Stimulated activated CD8-positive, alpha-beta memory T cell treated with anti-CD3 and anti-CD28 coated beads, Interleukin-12 subunit alpha, Interleukin-12 subunit beta, amount 100 ng/mL, for 1 hour (primary cell): Measurements from ENCODE around the gene MYOG.

Experiments used
- DNase-seq: peaks from one replicate; pipeline ENCODE4 v3.0.0-alpha.2; 2020; ENCODE audit warnings: low read depth

The MYOG gene

DNA sequence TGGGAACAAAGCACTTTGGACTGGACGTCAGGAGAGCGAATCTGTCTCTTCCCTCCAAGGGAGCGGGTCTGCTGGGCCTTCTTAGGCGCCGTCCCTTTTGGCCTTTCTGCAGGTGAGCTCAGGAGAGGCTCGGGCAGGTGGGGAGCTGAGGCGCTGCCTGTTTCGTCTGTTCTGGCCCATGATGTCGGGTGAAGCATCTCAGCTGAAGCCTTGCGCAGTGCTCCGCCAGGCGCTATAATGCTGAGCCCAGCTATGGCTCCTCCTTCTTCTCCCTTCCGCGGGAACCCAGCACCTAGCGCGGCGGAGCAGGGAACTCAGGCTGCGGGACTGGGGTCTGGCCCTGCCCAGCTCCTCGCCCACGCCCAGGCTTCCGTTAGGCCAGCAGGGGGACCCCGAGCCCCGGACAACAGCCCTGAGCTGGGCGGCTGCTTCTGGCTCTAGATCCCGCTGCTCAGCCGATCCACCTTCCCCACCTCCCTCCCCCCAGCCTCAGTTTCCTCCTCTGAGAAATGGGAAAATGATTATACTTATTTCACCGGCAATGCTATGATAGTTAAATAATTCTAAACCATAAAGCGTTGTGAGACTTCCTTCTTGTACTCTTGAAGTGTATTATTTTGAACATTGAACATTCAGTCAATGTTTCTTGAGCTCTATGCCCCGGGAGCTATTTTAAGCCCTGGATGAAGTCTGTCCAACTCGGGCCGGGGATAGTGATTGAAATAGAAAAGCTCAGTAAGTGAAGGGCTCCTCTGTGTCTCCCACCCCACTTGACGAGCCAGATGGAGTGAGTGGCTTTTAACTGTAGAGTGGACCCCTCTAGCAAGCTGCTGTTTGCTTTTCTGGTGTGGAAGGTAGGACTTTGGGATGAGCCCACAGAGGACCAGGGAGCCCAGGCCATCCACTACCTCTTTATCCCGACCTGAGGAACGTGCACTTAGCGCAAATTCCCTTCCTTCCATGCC lies 32.1 kb upstream of the MYOG start:
- peak; percentile 2 for DNase-seq

DNA sequence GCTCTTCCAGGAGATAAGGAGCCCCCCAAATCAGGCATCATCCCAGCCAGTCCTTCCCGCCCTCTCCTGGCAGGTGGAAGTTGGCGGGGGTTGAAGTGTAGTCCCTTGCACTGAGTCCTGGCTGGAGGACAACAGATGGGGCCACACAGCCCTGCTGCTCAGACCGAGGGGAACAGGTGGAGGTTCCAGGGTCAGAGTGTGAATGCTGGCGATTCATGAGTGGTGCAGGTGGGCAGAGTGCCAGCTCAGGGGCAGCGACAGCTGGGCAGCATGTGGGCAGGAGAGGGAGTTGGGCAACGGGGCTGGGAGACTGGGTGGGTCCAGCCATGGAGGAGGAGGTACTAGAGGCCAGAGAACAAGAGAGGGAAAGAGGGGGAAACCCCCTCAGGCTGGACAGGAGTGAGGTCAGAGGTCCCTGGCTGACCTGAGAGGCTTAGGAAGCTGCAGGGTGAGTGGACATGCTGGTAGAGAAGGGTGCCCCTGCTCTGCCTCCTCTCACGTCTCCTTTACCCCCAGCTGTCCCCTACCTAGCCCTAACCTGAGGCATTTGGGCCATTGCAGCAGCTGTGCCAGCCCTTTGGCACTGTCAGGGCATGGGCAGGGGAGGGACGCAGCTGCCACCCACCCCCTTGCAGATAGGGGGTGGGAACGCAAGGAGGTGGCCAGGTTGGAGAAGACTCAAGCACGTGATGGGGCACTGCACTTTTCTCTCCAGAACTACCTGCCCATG lies 30.4 kb upstream of the MYOG start:
- no peak for DNase-seq

DNA sequence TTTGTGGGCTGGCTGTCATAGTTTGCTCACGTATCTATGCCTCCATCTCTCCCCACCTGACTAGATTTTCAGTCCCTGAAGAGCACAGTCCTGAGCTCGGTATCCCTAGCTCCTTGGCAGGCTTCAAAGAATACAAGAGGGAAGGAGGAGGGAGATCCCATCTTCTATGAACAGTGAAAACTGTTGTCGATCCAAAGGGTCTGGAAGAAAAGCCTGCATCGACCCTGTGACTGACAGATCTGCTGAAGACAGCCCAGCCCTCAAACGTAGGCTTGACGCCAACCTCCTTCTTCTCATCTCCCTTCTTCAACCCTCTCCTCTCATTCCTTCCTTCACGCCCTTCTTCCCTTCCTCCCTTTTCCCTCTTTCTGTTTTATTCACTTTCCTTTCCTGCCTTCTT lies 28.4 kb upstream of the MYOG start:
- no peak for DNase-seq

DNA sequence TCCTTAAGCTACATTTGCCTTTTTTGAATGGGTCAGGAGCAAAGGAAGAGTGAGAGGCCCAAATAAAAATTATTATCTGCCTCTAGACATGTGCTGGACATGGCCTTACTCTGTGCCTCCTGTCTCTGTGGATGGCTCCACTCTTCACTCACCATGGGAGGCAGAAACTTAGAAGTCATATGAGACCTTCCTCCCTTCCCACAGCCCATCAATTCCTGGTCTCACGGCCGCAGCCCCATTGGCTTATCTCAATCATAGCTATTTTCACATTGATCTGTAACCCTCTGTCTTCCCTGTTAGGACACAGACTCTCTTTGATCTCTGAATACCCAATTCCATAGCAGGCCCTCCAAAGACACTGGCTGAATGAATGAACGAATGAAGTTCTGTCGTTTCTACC lies 27.5 kb upstream of the MYOG start:
- no peak for DNase-seq

DNA sequence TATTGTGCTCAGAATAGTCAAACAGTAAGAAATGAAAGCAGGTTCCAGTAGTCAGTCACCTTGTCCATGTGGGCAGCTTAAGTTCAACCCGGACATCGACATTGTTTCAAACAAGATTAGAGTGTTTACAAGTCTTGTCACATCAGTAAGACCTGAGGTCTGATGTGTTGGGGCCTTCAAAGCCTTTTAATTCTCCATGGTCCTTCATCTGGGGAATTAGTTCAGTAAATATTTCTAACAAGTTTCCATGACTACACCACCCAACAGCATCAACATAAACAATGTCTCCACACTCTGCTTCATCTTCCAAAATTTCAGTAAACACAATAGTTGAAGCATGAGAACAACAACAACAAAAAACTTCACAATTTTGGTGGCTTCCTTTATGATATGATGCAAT lies 26.7 kb upstream of the MYOG start:
- no peak for DNase-seq

DNA sequence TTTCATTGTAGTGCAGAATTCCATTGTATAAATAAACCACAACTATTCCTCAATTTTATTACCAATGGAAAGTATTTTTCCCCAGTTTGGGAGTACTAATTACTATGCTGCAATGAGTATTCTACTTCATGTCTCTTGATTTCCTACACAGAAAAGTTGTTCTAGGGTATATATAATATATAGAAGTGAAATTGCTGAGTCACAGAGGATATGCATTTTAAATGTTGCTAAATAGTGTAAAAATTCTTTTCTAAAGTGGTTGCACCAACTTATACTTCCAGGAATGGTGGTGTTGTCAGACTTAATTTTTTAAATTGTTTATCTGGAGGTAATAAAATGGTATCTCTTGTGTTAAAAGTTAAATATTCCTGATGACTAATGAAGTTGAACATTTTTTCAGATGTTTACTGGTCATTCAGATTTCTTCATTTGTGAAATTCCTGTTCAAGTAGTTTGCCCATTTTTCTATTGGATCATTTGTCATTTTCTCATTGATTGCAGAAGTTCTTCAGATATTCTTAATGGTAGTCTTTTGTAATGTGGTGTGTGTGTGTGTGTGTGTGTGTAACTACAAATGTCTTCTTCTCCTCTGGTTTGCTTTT lies 19.1 kb upstream of the MYOG start:
- no peak for DNase-seq

DNA sequence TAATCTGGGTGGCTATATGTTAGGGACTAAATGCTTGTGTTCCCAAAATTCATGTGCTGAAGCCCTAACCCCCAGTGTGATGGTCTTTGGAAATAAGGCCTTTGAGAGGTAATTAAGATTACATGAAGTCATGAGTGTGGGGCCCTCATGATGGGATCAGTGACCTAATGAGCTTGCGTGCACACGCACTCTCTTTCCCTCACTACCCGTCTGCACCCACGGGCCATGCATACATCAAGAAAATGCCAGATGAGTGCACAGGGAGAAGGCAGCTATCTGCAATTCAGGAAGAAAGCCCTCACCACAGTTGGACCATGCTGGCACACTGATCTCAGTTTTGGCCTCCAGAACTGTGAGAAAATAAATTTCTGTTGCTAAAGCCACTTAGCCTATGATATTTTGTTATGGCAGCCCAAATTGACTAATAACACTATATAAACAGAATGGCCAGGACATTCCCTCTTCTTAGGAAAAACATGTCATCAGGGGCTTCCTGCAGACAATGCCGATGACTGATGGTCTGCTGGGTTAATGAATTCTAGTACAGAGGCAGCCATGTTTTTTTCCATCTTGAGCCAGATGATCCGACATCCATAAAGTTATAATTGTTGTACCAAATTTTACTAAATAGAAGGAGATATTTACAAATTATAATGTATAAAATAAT lies 18.1 kb upstream of the MYOG start:
- DNase-seq, result no peak

DNA sequence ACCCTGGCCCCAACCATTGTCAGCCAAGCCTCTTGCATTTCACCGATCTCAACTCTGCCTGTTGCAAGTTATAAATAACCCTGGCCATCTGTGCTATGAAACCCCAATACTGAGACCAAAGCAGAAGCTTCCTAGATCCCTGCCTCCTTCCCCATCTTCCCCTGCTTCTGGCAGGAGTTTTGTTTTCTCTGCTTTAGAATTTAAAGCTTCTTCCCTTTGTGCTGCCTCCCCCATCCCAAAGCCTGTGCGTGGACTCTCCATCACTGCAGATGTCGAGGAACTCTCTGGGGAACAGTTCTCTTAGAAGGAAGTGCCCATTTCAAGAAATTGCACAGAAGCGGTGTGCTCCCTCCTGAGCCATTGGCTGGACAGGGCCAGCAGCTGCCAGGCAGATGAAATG lies 17.4 kb upstream of the MYOG start:
- DNase-seq, result no peak

DNA sequence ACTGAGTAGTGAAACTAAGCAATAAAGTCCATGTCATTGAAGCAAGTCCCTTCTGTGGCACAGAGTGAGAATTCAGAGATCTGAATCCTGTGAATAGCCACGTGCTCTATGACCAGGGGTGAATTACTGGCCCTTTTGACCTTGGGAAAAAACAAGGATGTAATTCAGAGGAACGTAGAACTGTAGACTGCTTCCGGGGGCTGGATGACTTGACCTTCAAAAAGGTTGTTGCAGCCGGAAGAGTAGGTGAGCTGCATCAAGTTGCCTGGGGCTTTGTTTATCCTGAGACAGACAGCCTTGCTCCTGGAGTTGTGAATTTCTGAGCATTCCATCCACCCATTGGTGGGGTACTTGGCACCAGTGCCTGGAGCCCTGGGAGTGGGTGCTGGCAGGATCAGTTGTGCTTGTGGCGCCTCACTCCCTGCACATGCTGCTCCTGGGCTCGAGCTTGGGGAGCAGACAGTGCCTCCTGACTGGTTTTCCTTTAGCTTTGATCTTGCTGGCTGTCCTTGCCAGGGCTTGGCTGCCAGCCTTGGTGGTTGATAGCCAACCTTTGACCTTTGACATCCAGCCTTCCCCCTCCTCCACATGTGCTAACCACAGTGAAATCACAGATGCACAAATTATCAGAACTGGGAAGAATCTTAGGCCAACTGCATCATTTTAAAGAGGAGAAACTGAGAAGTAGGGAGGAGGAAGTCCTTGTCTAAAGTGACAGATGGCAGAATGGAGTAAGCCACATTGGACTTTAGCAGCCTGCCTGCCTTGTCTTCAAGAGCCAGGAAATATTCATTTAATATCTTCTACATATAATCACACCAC lies 16.2 kb upstream of the MYOG start:
- DNase-seq, result no peak

DNA sequence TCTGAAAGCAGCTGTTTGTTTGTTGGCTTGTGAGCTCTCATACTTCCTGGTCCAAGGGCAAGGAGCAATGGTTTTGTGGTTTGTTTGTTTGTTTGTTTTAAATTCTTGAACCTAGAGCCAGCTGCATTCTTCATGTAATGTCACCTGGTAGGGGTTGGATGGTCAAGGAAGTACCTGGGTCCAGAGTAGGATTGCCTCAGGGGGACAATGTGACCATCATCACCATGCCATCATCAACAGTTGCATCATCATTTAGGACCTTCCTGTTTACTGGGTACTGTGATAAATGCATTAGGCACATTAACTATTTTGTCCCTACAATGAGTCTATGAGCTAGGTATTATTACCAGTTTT lies 14.7 kb upstream of the MYOG start:
- DNase-seq, result no peak

DNA sequence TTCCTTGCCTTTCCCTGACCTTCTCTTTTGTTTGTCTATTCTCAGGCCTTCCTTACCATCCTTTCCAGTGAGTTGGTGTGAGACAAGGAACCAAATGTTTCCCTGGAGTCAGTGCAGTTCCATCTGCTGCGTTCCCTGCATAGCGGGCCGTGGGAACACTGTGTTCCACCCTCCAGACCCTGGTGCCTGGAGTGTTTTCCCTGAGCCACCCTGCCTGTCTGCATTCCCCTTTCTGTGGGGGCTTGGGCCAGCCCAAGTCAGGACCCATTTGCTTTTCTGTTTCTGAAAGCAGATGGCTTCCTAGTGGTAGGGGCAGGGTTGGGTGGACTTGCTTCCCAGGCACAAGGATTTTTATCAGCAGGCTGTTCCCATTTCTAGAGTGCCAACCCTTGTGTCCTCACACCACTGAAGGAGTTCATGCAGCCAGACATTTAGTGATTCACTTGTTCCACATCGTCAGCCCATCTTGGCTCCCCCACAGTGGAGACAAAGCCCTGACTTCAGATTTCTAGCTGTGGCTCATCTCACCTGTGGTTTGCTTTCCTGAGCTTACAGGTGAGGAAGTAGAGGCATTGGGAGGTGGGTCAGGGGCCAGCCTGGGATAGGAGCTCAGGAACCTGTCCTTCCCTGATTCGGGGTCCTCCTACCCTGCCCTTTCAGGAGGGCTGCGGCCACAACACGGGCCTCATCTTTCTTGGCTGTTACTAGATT lies 14.1 kb upstream of the MYOG start:
- DNase-seq, result no peak

DNA sequence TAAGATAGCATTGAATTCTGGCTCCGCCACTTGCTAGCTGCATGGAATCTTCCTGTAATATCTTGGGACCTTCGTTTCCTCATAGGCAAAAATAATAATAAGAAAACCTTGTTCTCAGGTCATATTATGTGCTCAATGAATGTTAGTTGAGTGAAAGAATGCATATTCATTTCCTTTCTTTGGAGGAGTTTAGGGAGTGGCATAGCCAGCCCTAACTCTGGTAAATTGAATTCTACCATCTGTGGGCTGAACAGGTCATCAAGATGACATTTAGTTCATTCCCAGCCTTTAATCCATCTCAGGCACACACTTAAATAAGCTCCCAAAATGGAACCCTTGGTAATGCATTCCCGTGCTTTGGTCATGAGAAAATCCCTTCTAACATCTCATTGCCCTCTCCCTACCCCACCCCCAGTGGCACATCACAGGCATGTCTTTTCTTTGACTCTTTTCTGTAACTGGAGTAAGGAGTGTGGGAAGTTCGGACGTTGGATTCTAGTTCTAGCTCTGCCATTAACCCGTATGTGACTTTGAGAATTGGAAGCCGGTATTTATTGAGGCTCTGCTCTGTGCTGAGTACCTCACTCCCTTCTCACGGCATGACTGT lies 13.2 kb upstream of the MYOG start:
- no peak for DNase-seq

DNA sequence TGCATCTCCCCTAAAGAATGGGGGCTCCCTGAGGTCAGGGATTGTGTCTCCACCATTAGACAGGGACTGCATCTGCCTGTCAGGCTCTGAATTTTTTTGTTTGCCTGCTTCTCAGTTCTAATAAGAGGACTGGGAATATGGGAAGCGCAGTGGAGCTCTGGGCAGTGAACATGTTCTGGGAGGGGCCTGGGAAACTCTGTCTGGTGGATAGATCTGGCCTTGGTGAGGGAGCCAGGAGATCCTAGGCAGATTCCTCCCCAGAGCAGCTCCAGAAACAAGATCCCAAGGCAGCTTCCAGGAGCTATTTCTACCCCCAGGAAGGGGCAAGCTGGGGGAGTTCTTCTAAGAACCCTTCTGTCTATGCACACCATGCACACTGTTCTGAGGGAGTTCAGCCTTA lies 12.6 kb upstream of the MYOG start:
- DNase-seq, result no peak

DNA sequence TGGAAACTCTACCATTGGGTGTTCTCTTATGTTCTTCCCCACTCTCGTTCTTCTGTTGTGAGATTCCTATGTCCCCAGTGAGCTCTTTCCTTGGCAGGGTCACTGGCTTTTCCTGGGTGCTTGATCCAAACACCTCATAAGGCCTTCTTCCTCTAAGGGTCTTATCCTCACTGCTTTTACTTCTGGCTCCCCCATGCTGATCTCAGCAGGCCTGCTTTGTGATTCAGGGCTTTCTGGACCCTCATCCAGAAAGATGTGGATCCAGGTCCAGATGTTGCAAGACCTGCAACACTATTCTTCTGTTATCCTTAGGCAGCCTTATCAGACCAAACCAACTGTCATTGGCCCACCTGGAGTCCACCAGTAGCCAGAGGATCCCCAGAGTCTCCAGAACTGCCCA lies 11.2 kb upstream of the MYOG start:
- no peak for DNase-seq

DNA sequence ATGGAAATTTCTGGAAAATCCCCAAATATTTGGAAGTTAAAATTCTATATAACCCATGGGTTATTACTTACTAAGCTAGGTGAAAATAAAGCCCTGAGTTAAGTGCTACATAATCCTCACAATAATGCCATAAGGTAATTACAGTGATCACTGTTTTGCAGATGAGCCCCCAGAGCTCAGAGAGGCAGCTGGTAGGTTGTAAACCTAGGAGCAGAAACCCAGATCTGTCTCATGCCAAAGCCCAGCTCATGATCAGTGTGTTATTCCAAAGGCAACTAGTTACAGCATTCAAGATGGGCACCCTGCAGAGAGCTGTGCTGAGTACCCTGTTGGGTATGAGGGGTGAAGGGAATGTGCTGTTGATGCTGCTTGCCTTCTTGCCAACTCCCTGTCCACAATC lies 10.8 kb upstream of the MYOG start:
- DNase-seq, result no peak

DNA sequence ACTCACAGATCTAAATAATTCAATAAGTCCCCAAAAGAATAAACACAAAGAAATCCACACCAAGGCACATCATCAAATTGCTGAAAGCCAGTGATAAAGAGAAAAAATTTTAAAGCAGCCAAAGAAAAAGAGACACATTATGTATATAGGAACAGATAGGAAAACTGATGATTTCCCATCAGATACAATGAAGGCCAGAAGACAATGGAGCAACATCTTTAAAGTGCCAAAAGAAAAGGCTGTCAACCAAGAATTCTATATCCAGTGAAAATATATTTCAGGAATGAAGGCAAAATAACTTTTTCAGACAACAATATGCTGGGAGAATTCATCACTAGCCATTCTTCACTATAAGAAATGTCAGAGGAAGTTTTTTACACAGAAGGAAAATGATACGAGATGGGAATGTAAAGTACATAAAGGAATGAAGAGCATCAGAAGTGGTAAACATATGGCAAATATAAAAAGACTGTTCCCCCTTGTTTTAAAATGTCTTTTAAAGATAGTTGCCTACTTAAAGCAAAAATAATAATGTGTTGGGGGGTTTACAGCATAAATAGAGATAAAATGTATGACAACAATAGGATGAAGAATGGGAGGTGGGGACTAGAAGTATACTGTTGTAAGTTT lies 9.4 kb upstream of the MYOG start:
- DNase-seq, result no peak

DNA sequence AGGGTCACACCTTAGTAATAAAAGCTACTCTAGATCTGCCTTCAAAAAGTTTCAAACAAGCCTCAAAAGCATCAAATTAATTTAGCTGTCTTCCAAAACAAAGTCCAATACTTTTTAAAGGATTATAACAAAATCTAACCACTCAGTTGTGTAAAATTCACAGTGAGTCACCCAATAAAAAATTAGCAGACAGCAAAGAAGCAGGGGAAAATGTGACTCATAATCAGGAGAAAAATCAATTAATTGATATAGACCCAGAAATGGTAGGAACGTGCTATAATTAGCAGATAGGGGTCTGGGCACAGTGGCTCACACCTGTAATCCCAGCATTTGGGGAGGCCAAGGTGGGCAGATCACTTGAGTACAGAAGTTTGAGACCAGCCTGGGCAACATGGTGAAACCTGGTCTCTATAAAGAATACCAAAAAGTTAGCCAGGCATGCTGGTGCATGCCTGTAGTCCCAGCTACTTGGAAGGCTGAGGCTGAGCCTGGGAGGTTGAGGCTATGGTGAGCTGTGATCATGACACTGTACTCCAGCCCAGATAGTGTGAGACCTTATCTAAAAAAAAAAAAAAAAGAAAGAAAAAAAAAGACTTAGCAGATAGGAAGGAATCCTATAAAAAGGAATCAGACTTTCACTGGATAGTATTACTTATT lies 8.1 kb upstream of the MYOG start:
- DNase-seq, result no peak

DNA sequence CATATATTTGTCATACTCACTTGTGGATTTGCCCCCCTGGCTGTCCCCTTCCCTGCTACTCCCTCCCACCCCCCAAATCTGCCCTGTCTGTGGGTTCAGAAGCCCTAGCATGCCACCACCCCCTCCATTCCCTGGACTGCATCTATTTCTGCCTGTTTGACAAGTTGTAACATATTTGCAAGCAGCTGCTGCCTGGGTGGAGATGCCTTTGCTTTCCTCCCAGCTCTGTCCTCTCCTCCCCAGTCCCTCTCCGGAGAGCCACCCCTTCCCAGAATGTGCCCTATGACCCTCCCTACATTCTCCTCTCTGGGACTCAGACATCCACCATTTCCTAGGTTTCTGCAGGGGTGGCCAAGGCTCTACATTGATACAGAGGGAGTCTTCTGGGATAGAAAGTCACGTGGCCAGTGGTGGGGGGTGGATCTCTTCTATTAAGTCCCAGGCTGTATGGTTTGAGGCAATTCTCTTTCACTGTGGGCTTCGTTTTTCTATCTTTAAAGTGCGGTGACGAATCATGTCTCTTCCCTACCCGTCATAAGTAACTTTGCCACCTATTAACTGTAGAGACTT lies 6.0 kb upstream of the MYOG start:
- no peak for DNase-seq

DNA sequence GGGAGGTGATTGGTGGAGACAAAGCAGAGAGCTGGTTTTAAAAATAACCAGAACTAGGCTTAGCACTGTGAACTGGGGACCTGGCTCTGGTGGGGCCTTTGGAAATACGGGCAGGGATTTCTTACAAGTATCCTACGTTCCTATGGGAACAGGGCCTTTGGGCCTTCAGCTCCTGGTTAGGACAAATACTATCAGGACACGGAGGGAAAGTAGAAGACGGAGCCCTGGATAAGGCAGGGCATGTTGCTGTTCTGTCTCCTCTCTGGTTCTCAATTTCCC lies 5.3 kb upstream of the MYOG start:
- no peak for DNase-seq
